IMR-90 (cell line): Measurements from ENCODE around the gene FKBP11. TPM values are rescaled to one million over a fixed set of nuclear protein-coding genes. Genes with fewer than 3 reads are reported as not detected.

Source experiments
- ATAC-seq: fragments of 200-7000 bp; cut with Tn5 transposase; 2 replicates; pipeline ENCODE4 v1.9.1; 2020; ENCODE audit warnings: low read depth, mild to moderate bottlenecking, moderate library complexity
- BruUV-seq: library from RNA; stranded (reverse); fragments of 400-500 nt; replicated peaks from 2 replicates; lab custom pipeline; 2021; lab: Mats Ljungman, UMichigan
- CTCF ChIA-PET: fragments of 300-600 bp; formaldehyde crosslinking; extraction: SDS; loops from one replicate; lab custom pipeline; 2021; ENCODE audit warnings: antibody characterized with exemption; lab: Yijun Ruan, JAX
- POLR2A ChIA-PET: fragments of 300-600 bp; sonication (Branson Sonifier 250); formaldehyde crosslinking; loops from one replicate; lab custom pipeline; 2022; ENCODE audit warnings: antibody characterized with exemption; ENCODE audit not compliant: unreplicated experiment; lab: Charles Lee
- DNase-seq: peaks from one replicate; pipeline ENCODE4 v3.0.0; 2013
- H2AFZ ChIP-seq: replicated peaks from 2 replicates; pipeline ENCODE3; 2013; ENCODE audit warnings: low read length, mild to moderate bottlenecking; ENCODE audit not compliant: poor library complexity
- H2AK5ac ChIP-seq: 2 replicates; pipeline ENCODE4 v1.6.1; 2013; ENCODE audit warnings: low read depth, low read length, inconsistent platforms
- H2AK9ac ChIP-seq: replicated peaks from 2 replicates; pipeline ENCODE3; 2013; ENCODE audit warnings: mild to moderate bottlenecking, low read depth, low read length, moderate library complexity; ENCODE audit not compliant: poor library complexity
- H2BK120ac ChIP-seq: 2 replicates; pipeline ENCODE4 v1.6.1; 2013; ENCODE audit warnings: low read depth, low read length, inconsistent platforms
- H2BK15ac ChIP-seq: 3 replicates; pipeline ENCODE4 v1.6.1; 2013; ENCODE audit warnings: low read depth, low read length, inconsistent platforms
- H2BK20ac ChIP-seq: 2 replicates; pipeline ENCODE4 v1.6.1; 2013; ENCODE audit warnings: low read depth, mild to moderate bottlenecking, inconsistent platforms, low read length, moderate library complexity
- H2BK5ac ChIP-seq: 2 replicates; pipeline ENCODE4 v1.6.1; 2013; ENCODE audit warnings: mild to moderate bottlenecking, low read depth, low read length, inconsistent platforms; ENCODE audit not compliant: poor library complexity, severe bottlenecking
- H3K14ac ChIP-seq: replicated peaks from 2 replicates; pipeline ENCODE4 v1.6.1; 2013; ENCODE audit warnings: low read depth, low read length, inconsistent platforms
- H3K18ac ChIP-seq: 2 replicates; pipeline ENCODE4 v1.6.1; 2013; ENCODE audit warnings: low read depth, low read length, control low read depth
- H3K23ac ChIP-seq: 2 replicates; pipeline ENCODE4 v1.6.1; 2013; ENCODE audit warnings: low read depth, low read length, inconsistent platforms
- H3K27ac ChIP-seq: 2 replicates; pipeline ENCODE4 v1.5.1; 2013; ENCODE audit warnings: mild to moderate bottlenecking, control low read depth, low read length; ENCODE audit not compliant: insufficient read depth
- H3K27me3 ChIP-seq: 2 replicates; pipeline ENCODE4 v1.6.1; 2013; ENCODE audit warnings: low read length; ENCODE audit not compliant: control insufficient read depth, insufficient read depth
- H3K36me3 ChIP-seq: 2 replicates; pipeline ENCODE4 v1.6.1; 2013; ENCODE audit warnings: low read length, mixed read lengths; ENCODE audit not compliant: control insufficient read depth, insufficient read depth
- H3K4ac ChIP-seq: 2 replicates; pipeline ENCODE4 v1.6.1; 2013; ENCODE audit warnings: low read depth, low read length, inconsistent platforms
- H3K4me1 ChIP-seq: 2 replicates; pipeline ENCODE4 v1.6.1; 2013; ENCODE audit warnings: low read length, mixed read lengths; ENCODE audit not compliant: control insufficient read depth, insufficient read depth
- H3K4me2 ChIP-seq: 2 replicates; pipeline ENCODE4 v1.6.1; 2013; ENCODE audit warnings: low read depth, mild to moderate bottlenecking, control low read depth, low read length, moderate library complexity
- H3K4me3 ChIP-seq: 2 replicates; pipeline ENCODE4 v1.5.1; 2013; ENCODE audit warnings: low read depth, mild to moderate bottlenecking, control low read depth, low read length, moderate library complexity; ENCODE audit not compliant: insufficient read depth
- H3K56ac ChIP-seq: 2 replicates; pipeline ENCODE4 v1.6.1; 2013; ENCODE audit warnings: low read length, inconsistent platforms; ENCODE audit not compliant: insufficient read depth; ENCODE audit errors: extremely low read depth
- H3K79me1 ChIP-seq, 2 experiments: 2 replicates each; pipeline ENCODE4 v1.6.1; 2013; ENCODE audit warnings: low read length in 2 of 2, inconsistent platforms in 1 of 2, low read depth in 1 of 2
- H3K9ac ChIP-seq: 2 replicates; pipeline ENCODE4 v1.6.1; 2013; ENCODE audit warnings: low read depth, low read length, control low read depth
- H3K9me1 ChIP-seq: 2 replicates; pipeline ENCODE4 v1.6.1; 2013; ENCODE audit warnings: low read length, inconsistent platforms; ENCODE audit not compliant: insufficient read depth
- H3K9me3 ChIP-seq: 2 replicates; pipeline ENCODE4 v1.6.1; 2013; ENCODE audit warnings: low read length; ENCODE audit not compliant: control insufficient read depth, insufficient read depth
- H4K20me1 ChIP-seq: 2 replicates; pipeline ENCODE4 v1.6.1; 2013; ENCODE audit warnings: low read length, inconsistent platforms; ENCODE audit not compliant: insufficient read depth
- H4K5ac ChIP-seq: 2 replicates; pipeline ENCODE4 v1.6.1; 2013; ENCODE audit warnings: mild to moderate bottlenecking, low read depth, low read length, control low read depth
- H4K8ac ChIP-seq, 2 experiments: 2 replicates each; pipeline ENCODE4 v1.6.1; 2013; ENCODE audit warnings: low read depth in 2 of 2, low read length in 2 of 2, control low read depth in 1 of 2, inconsistent platforms in 1 of 2
- H4K91ac ChIP-seq: 2 replicates; pipeline ENCODE4 v1.6.1; 2013; ENCODE audit warnings: low read depth, low read length, inconsistent platforms; ENCODE audit not compliant: insufficient read depth
- BHLHE40 ChIP-seq: fragments of 150-350 bp; IDR thresholded peaks from 2 replicates; pipeline ENCODE4 v1.6.1; 2016; ENCODE audit warnings: mild to moderate bottlenecking, low read depth, low read length
- CEBPB ChIP-seq: IDR thresholded peaks from 2 replicates; pipeline ENCODE4 v1.6.1; 2012; ENCODE audit warnings: low read depth, low read length, improper control_type of control experiment
- CHD1 ChIP-seq: IDR thresholded peaks from 2 replicates; pipeline ENCODE4 v1.6.1; 2012; ENCODE audit warnings: low read depth, low read length, improper control_type of control experiment
- FOS ChIP-seq: fragments of 150-350 bp; IDR thresholded peaks from 2 replicates; pipeline ENCODE4 v1.6.1; 2016; ENCODE audit warnings: low read depth, low read length
- MAFK ChIP-seq: IDR thresholded peaks from 2 replicates; pipeline ENCODE4 v1.6.1; 2012; ENCODE audit warnings: low read depth, low read length, improper control_type of control experiment
- MAZ ChIP-seq: IDR thresholded peaks from 2 replicates; pipeline ENCODE4 v1.6.1; 2012; ENCODE audit warnings: low read depth, mild to moderate bottlenecking, low read length, improper control_type of control experiment, moderate library complexity, borderline replicate concordance
- MXI1 ChIP-seq: IDR thresholded peaks from 2 replicates; pipeline ENCODE4 v1.6.1; 2012; ENCODE audit warnings: low read depth, mild to moderate bottlenecking, low read length, moderate library complexity, borderline replicate concordance
- NFE2L2 ChIP-seq: fragments of 150-350 bp; IDR thresholded peaks from 2 replicates; pipeline ENCODE4 v1.6.1; 2016; ENCODE audit warnings: low read depth, mild to moderate bottlenecking, low read length
- POLR2A ChIP-seq: IDR thresholded peaks from 2 replicates; pipeline ENCODE4 v1.6.1; 2012; ENCODE audit warnings: mild to moderate bottlenecking, low read depth, low read length
- RAD21 ChIP-seq: IDR thresholded peaks from 2 replicates; pipeline ENCODE4 v1.6.1; 2012; ENCODE audit warnings: low read length, improper control_type of control experiment
- RCOR1 ChIP-seq: IDR thresholded peaks from 2 replicates; pipeline ENCODE4 v1.6.1; 2012; ENCODE audit warnings: mild to moderate bottlenecking, low read length, improper control_type of control experiment; ENCODE audit not compliant: insufficient replicate concordance
- RFX5 ChIP-seq: IDR thresholded peaks from 2 replicates; pipeline ENCODE4 v1.8.0; 2012; ENCODE audit warnings: low read depth, mild to moderate bottlenecking, low read length, moderate library complexity
- SMC3 ChIP-seq: fragments of 150-350 bp; IDR thresholded peaks from 2 replicates; pipeline ENCODE4 v1.6.1; 2016; ENCODE audit warnings: low read depth, mild to moderate bottlenecking, antibody characterized with exemption, low read length, moderate library complexity
- WGBS, 2 experiments: methylation state at CpG; one replicate each; pipeline versions ENCODE4 v1.1.5 to v1.1.7; 2013; ENCODE audit warnings: missing lambda C conversion rate in 2 of 2; ENCODE audit not compliant: insufficient read length in 1 of 2; ENCODE audit errors: extremely low coverage in 2 of 2; 5-methylcytosine and 5-hydroxymethylcytosine counted together
- dilution Hi-C: fragments of 300-500 bp; cut with HindIII; formaldehyde crosslinking; loops from one replicate; pipeline ENCODE4 v1.14.3; 2018; ENCODE audit warnings: low sequenced_read_pairs; ENCODE audit not compliant: unreplicated experiment
- in situ Hi-C: fragments of 300-500 bp; cut with MboI; formaldehyde crosslinking; loops from 3 replicates; pipeline ENCODE4 v1.14.3; 2019; ENCODE audit warnings: low sequenced_read_pairs, inconsistent platforms, mixed read lengths
- intact Hi-C: fragments of 100-400 bp; cut with micrococcal nuclease; formaldehyde crosslinking; loops from 2 replicates; pipeline ENCODE4 v1.10.0; 2022
- polyA plus RNA-seq, 3 experiments: library from polyadenylated mRNA; depleted of rRNA; stranded (reverse); fragments of >200 nt; gene quantifications; 2 replicates each; pipeline ENCODE4 v1.2.3, GENCODE V29; 2012; ENCODE audit warnings: low replicate concordance in 1 of 3
- total RNA-seq: library from RNA; depleted of rRNA; stranded (reverse); fragments of >200 nt; gene quantifications from 2 replicates; pipeline ENCODE4 v1.2.3, GENCODE V29; 2012
- TF ChIP-seq, protein P1 (sequence below): conservative IDR thresholded peaks from 2 replicates; pipeline ENCODE4 v1.5.1; 2012; ENCODE audit warnings: mild to moderate bottlenecking, low read depth, low read length, improper control_type of control experiment
- TF ChIP-seq, protein P2 (sequence below): fragments of 150-350 bp; IDR thresholded peaks from 2 replicates; pipeline ENCODE4 v1.6.1; 2016; ENCODE audit warnings: low read depth, mild to moderate bottlenecking, low read length, moderate library complexity, borderline replicate concordance
- TF ChIP-seq, protein P3 (sequence below): fragments of 150-350 bp; IDR thresholded peaks from 2 replicates; pipeline ENCODE4 v1.6.1; 2017; ENCODE audit warnings: mild to moderate bottlenecking, antibody characterized with exemption, low read length, low read depth

FKBP11 gene
- total and polyA plus RNA-seq, 2 of the 4 experiments (the other 2 are of a cell fraction), result 5.0 to 40.0 TPM

DNA sequence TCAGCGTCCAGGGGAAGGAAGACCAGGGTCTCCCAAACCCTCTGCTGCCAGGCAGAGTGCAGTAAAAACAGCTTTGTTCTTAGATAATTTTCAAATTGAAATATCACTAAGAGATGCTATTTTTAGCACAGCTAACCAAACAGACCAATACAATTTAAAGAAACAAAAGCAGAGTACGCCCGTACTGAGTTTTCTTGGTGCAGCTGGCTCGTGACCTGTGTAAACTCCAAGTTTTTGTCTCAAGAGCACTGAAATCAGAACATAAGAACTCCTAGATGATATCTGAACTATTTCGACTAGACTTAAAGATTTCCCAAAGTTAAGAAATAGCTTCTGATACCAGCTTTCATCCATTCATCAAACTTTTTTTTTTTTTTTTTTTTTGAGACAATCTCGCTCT lies 21.7 kb upstream of the FKBP11 start:
- in situ Hi-C loops, result no loop called here
- H3K56ac ChIP-seq, result no peak overlapping the region
- no peak overlapping the region for H3K9ac ChIP-seq
- no peak overlapping the region for H3K4me3 ChIP-seq
- ATAC-seq, result no peak
- intact Hi-C loops, result no loop called here
- H2AK9ac ChIP-seq, result no peak overlapping the region
- peaks cover 2% of the 10 kb centered on the region; the same call in 1 of the 2 replicates for H3K36me3 ChIP-seq
- no peak overlapping the region for H4K91ac ChIP-seq
- no peak overlapping the region for H3K23ac ChIP-seq
- H3K9me3 ChIP-seq, result no peaks in the 10 kb centered on the region
- peaks cover 15% of the 10 kb centered on the region; the same call in 1 of the 2 replicates for H3K9me1 ChIP-seq
- no peak overlapping the region for H3K4me2 ChIP-seq
- ChIA-PET POLR2A (no interaction called here), CTCF (no interaction called here)
- H2BK20ac ChIP-seq, result no peak overlapping the region
- H3K79me1 ChIP-seq, result peaks cover 37 to 82% of the 10 kb centered on the region in 2 experiments
- H3K4ac ChIP-seq, result no peak overlapping the region
- BruUV-seq, result no TSS peak
- no peak overlapping the region for H2BK5ac ChIP-seq
- H3K27me3 ChIP-seq, result no peaks in the 10 kb centered on the region
- H2BK15ac ChIP-seq, result no peak overlapping the region
- no peak overlapping the region for H4K8ac ChIP-seq
- peaks cover 88% of the 10 kb centered on the region for H4K20me1 ChIP-seq
- dilution Hi-C loops, result no loop called here
- peaks cover 6% of the 10 kb centered on the region for H3K4me1 ChIP-seq
- no peak overlapping the region for H3K14ac ChIP-seq
- no peak overlapping the region for H2AFZ ChIP-seq
- H4K5ac ChIP-seq, result no peak overlapping the region
- TF ChIP-seq CHD1 (no peak), NFE2L2 (no peak), RAD21 (no peak), MAZ (no peak), BHLHE40 (no peak), RCOR1 (no peak), POLR2A (no peak), CEBPB (no peak), RFX5 (no peak), SMC3 (no peak), FOS (no peak), MXI1 (no peak), MAFK (no peak)
- TF ChIP-seq, protein P1, sequence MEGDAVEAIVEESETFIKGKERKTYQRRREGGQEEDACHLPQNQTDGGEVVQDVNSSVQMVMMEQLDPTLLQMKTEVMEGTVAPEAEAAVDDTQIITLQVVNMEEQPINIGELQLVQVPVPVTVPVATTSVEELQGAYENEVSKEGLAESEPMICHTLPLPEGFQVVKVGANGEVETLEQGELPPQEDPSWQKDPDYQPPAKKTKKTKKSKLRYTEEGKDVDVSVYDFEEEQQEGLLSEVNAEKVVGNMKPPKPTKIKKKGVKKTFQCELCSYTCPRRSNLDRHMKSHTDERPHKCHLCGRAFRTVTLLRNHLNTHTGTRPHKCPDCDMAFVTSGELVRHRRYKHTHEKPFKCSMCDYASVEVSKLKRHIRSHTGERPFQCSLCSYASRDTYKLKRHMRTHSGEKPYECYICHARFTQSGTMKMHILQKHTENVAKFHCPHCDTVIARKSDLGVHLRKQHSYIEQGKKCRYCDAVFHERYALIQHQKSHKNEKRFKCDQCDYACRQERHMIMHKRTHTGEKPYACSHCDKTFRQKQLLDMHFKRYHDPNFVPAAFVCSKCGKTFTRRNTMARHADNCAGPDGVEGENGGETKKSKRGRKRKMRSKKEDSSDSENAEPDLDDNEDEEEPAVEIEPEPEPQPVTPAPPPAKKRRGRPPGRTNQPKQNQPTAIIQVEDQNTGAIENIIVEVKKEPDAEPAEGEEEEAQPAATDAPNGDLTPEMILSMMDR, result no peak
- TF ChIP-seq, protein P2, sequence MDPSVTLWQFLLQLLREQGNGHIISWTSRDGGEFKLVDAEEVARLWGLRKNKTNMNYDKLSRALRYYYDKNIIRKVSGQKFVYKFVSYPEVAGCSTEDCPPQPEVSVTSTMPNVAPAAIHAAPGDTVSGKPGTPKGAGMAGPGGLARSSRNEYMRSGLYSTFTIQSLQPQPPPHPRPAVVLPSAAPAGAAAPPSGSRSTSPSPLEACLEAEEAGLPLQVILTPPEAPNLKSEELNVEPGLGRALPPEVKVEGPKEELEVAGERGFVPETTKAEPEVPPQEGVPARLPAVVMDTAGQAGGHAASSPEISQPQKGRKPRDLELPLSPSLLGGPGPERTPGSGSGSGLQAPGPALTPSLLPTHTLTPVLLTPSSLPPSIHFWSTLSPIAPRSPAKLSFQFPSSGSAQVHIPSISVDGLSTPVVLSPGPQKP, result no peak
- TF ChIP-seq, protein P3, sequence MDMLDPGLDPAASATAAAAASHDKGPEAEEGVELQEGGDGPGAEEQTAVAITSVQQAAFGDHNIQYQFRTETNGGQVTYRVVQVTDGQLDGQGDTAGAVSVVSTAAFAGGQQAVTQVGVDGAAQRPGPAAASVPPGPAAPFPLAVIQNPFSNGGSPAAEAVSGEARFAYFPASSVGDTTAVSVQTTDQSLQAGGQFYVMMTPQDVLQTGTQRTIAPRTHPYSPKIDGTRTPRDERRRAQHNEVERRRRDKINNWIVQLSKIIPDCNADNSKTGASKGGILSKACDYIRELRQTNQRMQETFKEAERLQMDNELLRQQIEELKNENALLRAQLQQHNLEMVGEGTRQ, result no peak
- H3K27ac ChIP-seq, result no peak overlapping the region
- H3K18ac ChIP-seq, result no peak overlapping the region
- no peak overlapping the region for H2AK5ac ChIP-seq
- H2BK120ac ChIP-seq, result no peak overlapping the region
- no peak for DNase-seq
- whole genome bisulfite sequencing, 2 experiments, result 72% methylated on average over 3 of the region's 6 CpGs; no CpG with 5 or more reads in 1 of the 2 experiments
